Tibial nerve (tissue), 4 donors: ENCODE data around the gene BRI3BP. TPM values are rescaled to one million over a fixed set of nuclear protein-coding genes. Genes with fewer than 3 reads are reported as not detected.

Experiments
- DNase-seq, 2 donors: peaks; one replicate each; pipeline ENCODE4 v3.0.0-alpha.2; 2019; ENCODE audit warnings: low spot score in 2 of 2
- H3K27ac ChIP-seq, 4 donors: fragments of 200-600 bp; sonication (generic) in 3 of 4; one replicate each; pipeline ENCODE4 v1.5.1; 2017 to 2019; ENCODE audit warnings: mild to moderate bottlenecking in 1 of 4
- H3K27me3 ChIP-seq, 2 donors: fragments of 200-600 bp; sonication (generic) in 1 of 2; one replicate each; pipeline versions ENCODE4 v1.5.1 to v1.6.0; 2017 to 2019
- H3K36me3 ChIP-seq, 3 donors: fragments of 200-600 bp; sonication (generic); one replicate each; pipeline ENCODE4 v1.5.1; 2018 to 2019
- H3K4me1 ChIP-seq, 4 donors: fragments of 200-600 bp; sonication (generic) in 3 of 4; one replicate each; pipeline ENCODE4 v1.5.1; 2017 to 2019
- H3K4me3 ChIP-seq, 4 donors: fragments of 200-600 bp; sonication (generic) in 3 of 4; one replicate each; pipeline ENCODE4 v1.5.1; 2017 to 2019; ENCODE audit warnings: mild to moderate bottlenecking in 1 of 4, moderate library complexity in 1 of 4
- H3K9me3 ChIP-seq, 4 donors: fragments of 200-600 bp; sonication (generic) in 3 of 4; one replicate each; pipeline ENCODE4 v1.5.1; 2017 to 2019
- EP300 ChIP-seq, 2 donors: sonication (generic); formaldehyde crosslinking; IDR thresholded peaks; one replicate each; pipeline ENCODE4 v1.6.1; 2017; ENCODE audit warnings: antibody characterized with exemption in 2 of 2, mild to moderate bottlenecking in 1 of 2
- POLR2A ChIP-seq, 2 donors: fragments of 450-650 bp; IDR thresholded peaks; one replicate each; pipeline ENCODE4 v1.6.1; 2017; ENCODE audit warnings: antibody characterized with exemption in 2 of 2, mild to moderate bottlenecking in 2 of 2, moderate library complexity in 2 of 2
- WGBS, 2 donors: methylation state at CpG; one replicate each; pipeline ENCODE4 v1.1.5; 2018; 5-methylcytosine and 5-hydroxymethylcytosine counted together
- total RNA-seq, 4 donors: library from RNA; depleted of rRNA; stranded (reverse); fragments of >200 nt; gene quantifications; one replicate each; pipeline ENCODE4 v1.1.0, GENCODE V29; 2016
- TF ChIP-seq, protein P1 (sequence below), 5 experiments: fragments of 200-600 bp in 3 of 5; fragments of 450-650 bp in 2 of 5; sonication (generic) in 3 of 5; IDR thresholded peaks; one replicate each; pipeline ENCODE4 v1.5.1; 2016 to 2019; ENCODE audit warnings: antibody characterized with exemption in 5 of 5, mild to moderate bottlenecking in 3 of 5, moderate library complexity in 2 of 5

The BRI3BP gene
- total RNA-seq, 4 donors from 2014 or later: 3.9 to 5.7 (median 4.7) TPM

- Histone ChIP-seq H3K4me3 (no peak overlapping the region), H3K36me3 (no peaks in the 10 kb centered on the region), H3K4me1 (peaks cover 0 to 13% (median 3%) of the 10 kb centered on the region in 4 donors), H3K9me3 (no peaks in the 10 kb centered on the region), H3K27ac (no peak overlapping the region), H3K27me3 (no peaks in the 10 kb centered on the region)
- DNase-seq: no peak
- TF ChIP-seq EP300 (IDR thresholded peaks at IDR 0.05) (no peak), POLR2A (IDR thresholded peaks at IDR 0.05) (no peak)
- TF ChIP-seq, protein P1, sequence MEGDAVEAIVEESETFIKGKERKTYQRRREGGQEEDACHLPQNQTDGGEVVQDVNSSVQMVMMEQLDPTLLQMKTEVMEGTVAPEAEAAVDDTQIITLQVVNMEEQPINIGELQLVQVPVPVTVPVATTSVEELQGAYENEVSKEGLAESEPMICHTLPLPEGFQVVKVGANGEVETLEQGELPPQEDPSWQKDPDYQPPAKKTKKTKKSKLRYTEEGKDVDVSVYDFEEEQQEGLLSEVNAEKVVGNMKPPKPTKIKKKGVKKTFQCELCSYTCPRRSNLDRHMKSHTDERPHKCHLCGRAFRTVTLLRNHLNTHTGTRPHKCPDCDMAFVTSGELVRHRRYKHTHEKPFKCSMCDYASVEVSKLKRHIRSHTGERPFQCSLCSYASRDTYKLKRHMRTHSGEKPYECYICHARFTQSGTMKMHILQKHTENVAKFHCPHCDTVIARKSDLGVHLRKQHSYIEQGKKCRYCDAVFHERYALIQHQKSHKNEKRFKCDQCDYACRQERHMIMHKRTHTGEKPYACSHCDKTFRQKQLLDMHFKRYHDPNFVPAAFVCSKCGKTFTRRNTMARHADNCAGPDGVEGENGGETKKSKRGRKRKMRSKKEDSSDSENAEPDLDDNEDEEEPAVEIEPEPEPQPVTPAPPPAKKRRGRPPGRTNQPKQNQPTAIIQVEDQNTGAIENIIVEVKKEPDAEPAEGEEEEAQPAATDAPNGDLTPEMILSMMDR (IDR thresholded peaks at IDR 0.05): no peak
- 77 to 94% methylated on average over 4 of the region's 4 CpGs for WGBS, 2 donors
Measured at GRCh38 chr12:124998705-124999104, 5.3 kb downstream of the BRI3BP start.

- DNase-seq: no peak
- 97 to 98% methylated on average over 3 of the region's 3 CpGs for WGBS, 2 donors
Measured at GRCh38 chr12:125001636-125002035, 8.2 kb downstream of the BRI3BP start.

GRCh38 chr12:125003021-125003420 is 9.6 kb downstream of the BRI3BP start:
- Histone ChIP-seq H3K27me3 (no peaks in the 10 kb centered on the region), H3K27ac (no peak overlapping the region), H3K36me3 (no peaks in the 10 kb centered on the region), H3K4me3 (no peak overlapping the region), H3K4me1 (no peaks in the 10 kb centered on the region), H3K9me3 (no peaks in the 10 kb centered on the region)
- WGBS, 2 donors: 81 to 83% methylated on average over 9 of the region's 9 CpGs
- TF ChIP-seq EP300 (IDR thresholded peaks at IDR 0.05) (no peak), POLR2A (IDR thresholded peaks at IDR 0.05) (no peak)
- TF ChIP-seq, protein P1 (IDR thresholded peaks at IDR 0.05): no peak
- no peak for DNase-seq

More at GRCh38 chr12:125001636-125002035, 8.2 kb downstream of the BRI3BP start:
- no peaks in the 10 kb centered on the region for H3K36me3 ChIP-seq
- H3K4me3 ChIP-seq: no peak overlapping the region
- H3K27ac ChIP-seq: no peak overlapping the region
- no peaks in the 10 kb centered on the region for H3K4me1 ChIP-seq
- H3K27me3 ChIP-seq: no peaks in the 10 kb centered on the region
- TF ChIP-seq, protein P1 (IDR thresholded peaks at IDR 0.05): no peak
- TF ChIP-seq POLR2A (IDR thresholded peaks at IDR 0.05) (no peak), EP300 (IDR thresholded peaks at IDR 0.05) (no peak)
- H3K9me3 ChIP-seq: no peaks in the 10 kb centered on the region

GRCh38 chr12:125004621-125005020 is 11.2 kb downstream of the BRI3BP start:
- no peak overlapping the region for H3K27ac ChIP-seq
- no peaks in the 10 kb centered on the region for H3K36me3 ChIP-seq
- no peaks in the 10 kb centered on the region for H3K27me3 ChIP-seq
- WGBS, 2 donors: 94 to 97% methylated on average over 6 of the region's 6 CpGs
- no peak for DNase-seq
- H3K9me3 ChIP-seq: no peaks in the 10 kb centered on the region
- TF ChIP-seq EP300 (IDR thresholded peaks at IDR 0.05) (no peak), POLR2A (IDR thresholded peaks at IDR 0.05) (no peak)
- TF ChIP-seq, protein P1 (IDR thresholded peaks at IDR 0.05): no peak
- H3K4me3 ChIP-seq: no peak overlapping the region
- H3K4me1 ChIP-seq: no peaks in the 10 kb centered on the region

- Histone ChIP-seq H3K27me3 (no peaks in the 10 kb centered on the region), H3K4me1 (no peaks in the 10 kb centered on the region), H3K36me3 (no peaks in the 10 kb centered on the region), H3K27ac (no peak overlapping the region), H3K4me3 (no peak overlapping the region), H3K9me3 (no peaks in the 10 kb centered on the region)
- 83 to 84% methylated on average over 14 of the region's 14 CpGs for WGBS, 2 donors
- DNase-seq: no peak
- TF ChIP-seq, protein P1 (IDR thresholded peaks at IDR 0.05): no peak
- TF ChIP-seq EP300 (IDR thresholded peaks at IDR 0.05): no peak
- TF ChIP-seq POLR2A (IDR thresholded peaks at IDR 0.05): no peak
Measured at GRCh38 chr12:125005652-125006051, 12.2 kb downstream of the BRI3BP start.
